ENCODE measurements around the gene FAM168A. TPM values are rescaled to one million over a fixed set of nuclear protein-coding genes. Genes with fewer than 3 reads are reported as not detected.

Gene FAM168A
- total and polyA plus RNA-seq, 2 of the 8 experiments (the other 6 are each of a cell fraction or from before 2014, with no cell fraction given): 17.1 to 21.6 TPM

GRCh38 chr11:73439002-73439843 is 158.7 kb downstream of the FAM168A start:
- H4K91ac ChIP-seq (replicated peaks; ENCODE audit: insufficient read length, low read length): no peak overlapping the region
- no peak overlapping the region for H2BK15ac ChIP-seq (ENCODE audit: low read length)
- no peak overlapping the region for H3K18ac ChIP-seq (ENCODE audit: extremely low read depth, low read length)
- no peak overlapping the region for H3K23ac ChIP-seq (ENCODE audit: insufficient read length)
- no peaks in the 10 kb centered on the region for H3K36me3 ChIP-seq (ENCODE audit: control insufficient read depth in 2 of 4, insufficient read depth in 4 of 4, low read length in 3 of 4)
- H4K20me1 ChIP-seq (replicated peaks in 1 of 2; ENCODE audit: control insufficient read depth in 1 of 2, insufficient read depth in 2 of 2, low read length in 2 of 2): no peaks in the 10 kb centered on the region
- no peak for FAIRE-seq
- H3K79me2 ChIP-seq (ENCODE audit: control insufficient read depth in 1 of 2, insufficient read depth in 2 of 2, low read length in 2 of 2): no peaks in the 10 kb centered on the region
- POLR2A ChIA-PET (ENCODE audit: partially characterized antibody): interaction anchor here (1.0 kb wide), 1 partner anchor 209 kb away, joined by 3 read pairs; no protein-coding TSS in a partner anchor
- no peak overlapping the region for H3K27ac ChIP-seq (ENCODE audit: low read depth, low read length)
- H3K27me3 ChIP-seq (replicated peaks in 1 of 4; ENCODE audit: control insufficient read depth in 3 of 4, extremely low read depth in 1 of 4, insufficient read depth in 3 of 4, low read length in 3 of 4): no peaks in the 10 kb centered on the region
- WGBS, 2 experiments (ENCODE audit: extremely low coverage in 1 of 2, insufficient coverage in 1 of 2, insufficient read length in 1 of 2, insufficient replicate concordance in 2 of 2, low coverage in 1 of 2, low lambda C conversion rate in 2 of 2, missing lambda C conversion rate in 1 of 2): 81% methylated on average over 5 of the region's 5 CpGs; no CpG with 5 or more reads in 1 of the 2 experiments
- H4K8ac ChIP-seq (ENCODE audit: extremely low read depth, insufficient read depth, low read length): no peak overlapping the region
- H2BK120ac ChIP-seq (replicated peaks; ENCODE audit: low read depth, low read length): no peak overlapping the region
- no peaks in the 10 kb centered on the region; the same call in 1 of the 2 replicates for H3K79me1 ChIP-seq (ENCODE audit: low read depth, low read length)
- DNase-seq (ENCODE audit: low read depth in 1 of 2, low spot score in 2 of 2): no peak
- H3K9ac ChIP-seq (replicated peaks in 1 of 4; ENCODE audit: extremely low read depth in 1 of 4, low read depth in 3 of 4, low read length in 3 of 4): no peak overlapping the region
- H3K4me3 ChIP-seq (ENCODE audit: extremely low read depth in 1 of 4, insufficient read depth in 2 of 4, low read depth in 3 of 4, low read length in 4 of 4): no peak overlapping the region
- H3K56ac ChIP-seq (replicated peaks; ENCODE audit: insufficient read length, low read depth, low read length): no peak overlapping the region
- no peak overlapping the region for H3K4me2 ChIP-seq (ENCODE audit: insufficient read depth in 1 of 2, low read depth in 2 of 2, low read length in 2 of 2)
- no peak overlapping the region for H2BK12ac ChIP-seq (ENCODE audit: low read depth, low read length)
- CTCF ChIA-PET (ENCODE audit: partially characterized antibody): interaction anchor here (0.7 to 2.2 kb wide), 4 partner anchors 10 to 36 kb away, joined by 3 to 6 read pairs (median 3); no protein-coding TSS in a partner anchor
- no peaks in the 10 kb centered on the region for H3K23me2 ChIP-seq (ENCODE audit: low read depth, low read length)
- peaks cover 2 to 4% (median 3%) of the 10 kb centered on the region in 4 experiments; a peak in 3 of 7 replicates for H3K4me1 ChIP-seq (replicated peaks in 1 of 4; ENCODE audit: control insufficient read depth in 3 of 4, insufficient read depth in 4 of 4, low read length in 3 of 4)
- H2BK5ac ChIP-seq (ENCODE audit: low read depth, low read length): no peak overlapping the region
- no peak overlapping the region for H2AK5ac ChIP-seq (ENCODE audit: low read depth, low read length)
- no peak overlapping the region for H4K5ac ChIP-seq (ENCODE audit: insufficient read length, low read depth, low read length)
- H3K4ac ChIP-seq (replicated peaks; ENCODE audit: insufficient read length, low read depth, low read length): no peak overlapping the region
- H3K14ac ChIP-seq (ENCODE audit: insufficient read length): no peak overlapping the region
- H2AFZ ChIP-seq (ENCODE audit: low read length): no peak overlapping the region
- H3K9me3 ChIP-seq (ENCODE audit: insufficient read depth in 2 of 2, low read depth in 1 of 2, low read length in 1 of 2): no peaks in the 10 kb centered on the region
- H2BK20ac ChIP-seq (ENCODE audit: low read length): no peak overlapping the region
- no peak for TF ChIP-seq FOSL1 (IDR thresholded peaks at IDR 0.05; ENCODE audit: insufficient read depth, low read depth, low read length)
- no peak for TF ChIP-seq MAX (IDR thresholded peaks at IDR 0.05)
- TF ChIP-seq CEBPB (IDR thresholded peaks at IDR 0.05; ENCODE audit: low read depth, low read length): no peak
- TF ChIP-seq CTBP2 (IDR thresholded peaks at IDR 0.05; ENCODE audit: borderline replicate concordance, insufficient read depth, insufficient read length, low read length): no peak
- no peak for TF ChIP-seq RAD21 (IDR thresholded peaks at IDR 0.05 in 1 of 2, conservative IDR thresholded peaks at IDR 0.05 in 1 of 2; ENCODE audit: low read depth in 2 of 2, low read length in 2 of 2)
- no peak for TF ChIP-seq CHD2 (IDR thresholded peaks at IDR 0.05; ENCODE audit: low read length)
- TF ChIP-seq TBP (IDR thresholded peaks at IDR 0.05; ENCODE audit: low read depth, low read length): no peak
- TF ChIP-seq RXRA (IDR thresholded peaks at IDR 0.05; ENCODE audit: insufficient read depth, low read depth, low read length): no peak
- TF ChIP-seq TCF12 (IDR thresholded peaks at IDR 0.05; ENCODE audit: low read depth, low read length): no peak
- TF ChIP-seq TEAD4 (IDR thresholded peaks at IDR 0.05; ENCODE audit: low read depth, low read length): no peak
- no peak for TF ChIP-seq SP4 (IDR thresholded peaks at IDR 0.05; ENCODE audit: low read length)
- no peak for TF ChIP-seq SP1 (IDR thresholded peaks at IDR 0.05; ENCODE audit: low read depth, low read length)

Measured in H1 (cell line).